Nephron progenitor cell (in vitro differentiated cells): ENCODE results near the gene CAPN14.

ENCODE experiments used
- DNase-seq: peaks from one replicate; pipeline ENCODE4 v3.0.0; 2021
- H3K27ac Mint-ChIP-seq: 2 replicates; pipeline ENCODE4 v1.8.0; 2021; ENCODE audit warnings: mild to moderate bottlenecking, moderate library complexity, mixed read lengths
- H3K27me3 Mint-ChIP-seq: 2 replicates; pipeline ENCODE4 v1.8.0; 2021; ENCODE audit warnings: mild to moderate bottlenecking, low read depth, mixed read lengths; ENCODE audit not compliant: poor library complexity
- H3K36me3 Mint-ChIP-seq: 2 replicates; pipeline ENCODE4 v1.8.0; 2021; ENCODE audit warnings: low read depth, mixed read lengths
- H3K4me1 Mint-ChIP-seq: 2 replicates; pipeline ENCODE4 v1.8.0; 2021; ENCODE audit warnings: mixed read lengths
- H3K4me3 Mint-ChIP-seq: 2 replicates; pipeline ENCODE4 v1.8.0; 2021; ENCODE audit warnings: mild to moderate bottlenecking, moderate library complexity, mixed read lengths
- H3K9me3 Mint-ChIP-seq: 2 replicates; pipeline ENCODE4 v1.8.0; 2021; ENCODE audit warnings: mild to moderate bottlenecking, moderate library complexity, mixed read lengths
- TF ChIP-seq, protein P1 (sequence below): fragments of 200-600 bp; sonication (generic); IDR thresholded peaks from 2 replicates; pipeline ENCODE4 v1.5.0; 2021; ENCODE audit warnings: antibody characterized with exemption

Gene CAPN14

DNA sequence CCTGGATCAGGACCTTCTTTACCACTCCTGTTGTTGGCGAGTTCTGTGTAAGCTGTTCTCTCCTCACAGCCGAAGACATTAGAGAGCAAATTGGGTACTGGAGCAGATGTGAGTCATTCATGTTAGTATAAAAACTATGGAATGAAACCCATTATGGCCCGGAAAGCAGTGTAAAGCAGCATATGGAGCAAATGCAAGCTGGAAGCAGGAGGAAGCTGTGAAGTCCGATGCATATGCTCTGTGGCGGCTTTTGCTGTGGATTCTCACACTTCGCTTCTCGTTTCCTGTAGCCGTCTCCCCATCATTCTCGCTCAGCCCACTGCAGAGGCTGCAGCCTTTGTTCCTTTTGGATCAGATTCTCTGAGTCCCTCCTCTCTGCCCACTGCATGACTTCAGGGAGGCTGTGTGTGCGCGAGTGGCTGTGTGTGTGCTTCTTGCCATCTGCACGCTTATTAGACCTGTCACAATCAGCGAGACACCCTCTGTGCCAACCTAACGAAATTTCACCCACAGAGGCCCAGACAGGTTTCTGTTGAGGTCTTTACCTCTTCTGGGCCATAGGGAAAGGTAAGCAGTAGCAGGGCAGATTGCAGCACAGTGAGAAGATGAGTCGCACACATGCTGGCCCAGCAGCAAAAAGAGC lies 75.8 kb downstream of the CAPN14 start:
- peaks cover 6% of the 10 kb centered on the region for H3K4me1 Mint-ChIP-seq
- H3K4me3 Mint-ChIP-seq = no peak overlapping the region
- peaks cover 58% of the 10 kb centered on the region for H3K27me3 Mint-ChIP-seq
- H3K27ac Mint-ChIP-seq = no peak overlapping the region
- H3K36me3 Mint-ChIP-seq = no peaks in the 10 kb centered on the region
- DNase-seq = no peak
- H3K9me3 Mint-ChIP-seq = no peaks in the 10 kb centered on the region
- TF ChIP-seq, protein P1, sequence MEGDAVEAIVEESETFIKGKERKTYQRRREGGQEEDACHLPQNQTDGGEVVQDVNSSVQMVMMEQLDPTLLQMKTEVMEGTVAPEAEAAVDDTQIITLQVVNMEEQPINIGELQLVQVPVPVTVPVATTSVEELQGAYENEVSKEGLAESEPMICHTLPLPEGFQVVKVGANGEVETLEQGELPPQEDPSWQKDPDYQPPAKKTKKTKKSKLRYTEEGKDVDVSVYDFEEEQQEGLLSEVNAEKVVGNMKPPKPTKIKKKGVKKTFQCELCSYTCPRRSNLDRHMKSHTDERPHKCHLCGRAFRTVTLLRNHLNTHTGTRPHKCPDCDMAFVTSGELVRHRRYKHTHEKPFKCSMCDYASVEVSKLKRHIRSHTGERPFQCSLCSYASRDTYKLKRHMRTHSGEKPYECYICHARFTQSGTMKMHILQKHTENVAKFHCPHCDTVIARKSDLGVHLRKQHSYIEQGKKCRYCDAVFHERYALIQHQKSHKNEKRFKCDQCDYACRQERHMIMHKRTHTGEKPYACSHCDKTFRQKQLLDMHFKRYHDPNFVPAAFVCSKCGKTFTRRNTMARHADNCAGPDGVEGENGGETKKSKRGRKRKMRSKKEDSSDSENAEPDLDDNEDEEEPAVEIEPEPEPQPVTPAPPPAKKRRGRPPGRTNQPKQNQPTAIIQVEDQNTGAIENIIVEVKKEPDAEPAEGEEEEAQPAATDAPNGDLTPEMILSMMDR = no peak

- no peaks in the 10 kb centered on the region for H3K36me3 Mint-ChIP-seq
- no peak overlapping the region for H3K27ac Mint-ChIP-seq
- TF ChIP-seq, protein P1 = no peak
- peaks cover 72% of the 10 kb centered on the region for H3K27me3 Mint-ChIP-seq
- no peak overlapping the region for H3K4me3 Mint-ChIP-seq
- H3K9me3 Mint-ChIP-seq = no peaks in the 10 kb centered on the region
- peaks cover 6% of the 10 kb centered on the region for H3K4me1 Mint-ChIP-seq
- DNase-seq = no peak
Observed at GRCh38 chr2:31140151-31140550, 77.2 kb downstream of the CAPN14 start.

DNA sequence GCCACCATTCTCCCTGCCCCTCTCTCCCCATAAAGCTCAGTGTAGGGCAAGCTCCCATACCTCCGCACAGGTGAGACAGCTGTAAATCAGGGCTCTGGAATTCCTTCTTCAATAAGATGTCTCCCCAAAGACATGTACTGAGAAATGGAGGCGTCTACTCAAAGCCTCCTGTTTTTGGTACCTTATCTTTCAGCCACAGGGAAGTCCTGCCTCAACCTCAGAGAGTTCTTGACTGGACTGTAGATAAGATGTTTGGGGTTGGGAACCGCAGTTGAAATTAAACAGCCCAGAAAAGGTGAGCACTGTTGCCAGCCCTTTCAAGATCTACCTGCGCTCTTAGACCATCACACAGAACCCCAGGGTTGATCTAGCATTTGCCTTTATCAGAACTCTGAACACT lies 77.6 kb downstream of the CAPN14 start:
- H3K27ac Mint-ChIP-seq = no peak overlapping the region
- H3K27me3 Mint-ChIP-seq = peaks cover 75% of the 10 kb centered on the region
- TF ChIP-seq, protein P1 = no peak

DNA sequence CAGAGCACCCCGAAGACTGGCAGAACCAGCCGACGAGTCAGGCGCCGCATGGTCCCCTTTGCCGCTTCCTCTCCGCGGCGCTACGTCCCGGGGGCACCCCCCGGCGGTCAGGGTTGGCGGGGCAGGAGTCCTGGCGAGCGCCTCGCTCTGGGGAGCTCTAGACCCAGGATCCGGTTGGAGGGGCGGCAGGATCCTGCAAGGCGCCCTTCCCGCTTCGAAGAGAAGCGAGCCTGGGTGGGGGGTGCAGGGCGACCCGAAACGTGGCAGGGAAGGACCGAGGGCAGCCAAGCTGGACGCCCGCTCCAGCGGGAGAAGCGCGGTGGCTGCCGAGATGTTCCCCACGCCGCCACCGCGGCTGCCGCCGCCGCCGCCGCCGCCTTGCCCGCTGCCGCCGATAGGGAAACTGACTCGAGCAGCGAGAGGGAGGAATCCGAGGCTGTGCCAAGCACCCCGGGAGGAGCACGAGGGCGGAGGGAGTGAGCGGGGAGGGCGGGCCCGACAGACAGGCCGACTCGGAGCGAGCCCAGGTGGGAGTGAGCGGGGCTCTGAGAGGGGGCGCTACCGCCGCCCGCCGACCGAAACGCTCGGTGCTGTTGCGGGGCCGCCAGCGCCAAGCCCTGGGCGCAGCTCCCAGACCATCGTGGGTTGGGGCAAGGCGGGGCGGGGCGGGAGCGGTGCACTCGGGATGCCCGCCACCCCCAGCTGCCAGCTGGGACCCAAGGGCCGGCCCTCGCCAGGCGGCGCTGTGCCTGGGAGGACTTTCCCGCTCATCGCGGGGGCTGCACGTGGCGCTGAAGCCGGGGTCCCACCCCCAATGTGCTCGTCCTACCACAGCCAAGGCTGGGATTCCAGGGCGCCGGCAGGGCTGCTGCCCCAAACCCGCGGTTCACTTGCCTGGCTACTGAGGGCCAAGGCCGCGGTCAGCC lies 79.0 kb downstream of the CAPN14 start, which contains the start of gene GALNT14:
Gene GALNT14, minus strand, starts transcription at position 404 of the 926 bp plus-strand sequence. Its CDS starts 354 bp downstream, at position 50.
- H3K4me3 Mint-ChIP-seq = peak within 1 kb of the TSS; percentile 80
- H3K9me3 Mint-ChIP-seq = no peaks in the 10 kb centered on the region
- H3K36me3 Mint-ChIP-seq = no peaks in the 10 kb centered on the region
- peak; percentile 79 for DNase-seq
- TF ChIP-seq, protein P1 = peak; percentile 46
- no peak within 1 kb of the TSS for H3K27ac Mint-ChIP-seq
- H3K4me1 Mint-ChIP-seq = peaks cover 6% of the 10 kb centered on the region
- peaks cover 86% of the 10 kb centered on the region for H3K27me3 Mint-ChIP-seq

More for the DNA sequence above, 77.6 kb downstream of the CAPN14 start:
- no peaks in the 10 kb centered on the region for H3K36me3 Mint-ChIP-seq
- DNase-seq = no peak
- no peaks in the 10 kb centered on the region for H3K9me3 Mint-ChIP-seq
- H3K4me3 Mint-ChIP-seq = no peak overlapping the region
- peaks cover 6% of the 10 kb centered on the region for H3K4me1 Mint-ChIP-seq

DNA sequence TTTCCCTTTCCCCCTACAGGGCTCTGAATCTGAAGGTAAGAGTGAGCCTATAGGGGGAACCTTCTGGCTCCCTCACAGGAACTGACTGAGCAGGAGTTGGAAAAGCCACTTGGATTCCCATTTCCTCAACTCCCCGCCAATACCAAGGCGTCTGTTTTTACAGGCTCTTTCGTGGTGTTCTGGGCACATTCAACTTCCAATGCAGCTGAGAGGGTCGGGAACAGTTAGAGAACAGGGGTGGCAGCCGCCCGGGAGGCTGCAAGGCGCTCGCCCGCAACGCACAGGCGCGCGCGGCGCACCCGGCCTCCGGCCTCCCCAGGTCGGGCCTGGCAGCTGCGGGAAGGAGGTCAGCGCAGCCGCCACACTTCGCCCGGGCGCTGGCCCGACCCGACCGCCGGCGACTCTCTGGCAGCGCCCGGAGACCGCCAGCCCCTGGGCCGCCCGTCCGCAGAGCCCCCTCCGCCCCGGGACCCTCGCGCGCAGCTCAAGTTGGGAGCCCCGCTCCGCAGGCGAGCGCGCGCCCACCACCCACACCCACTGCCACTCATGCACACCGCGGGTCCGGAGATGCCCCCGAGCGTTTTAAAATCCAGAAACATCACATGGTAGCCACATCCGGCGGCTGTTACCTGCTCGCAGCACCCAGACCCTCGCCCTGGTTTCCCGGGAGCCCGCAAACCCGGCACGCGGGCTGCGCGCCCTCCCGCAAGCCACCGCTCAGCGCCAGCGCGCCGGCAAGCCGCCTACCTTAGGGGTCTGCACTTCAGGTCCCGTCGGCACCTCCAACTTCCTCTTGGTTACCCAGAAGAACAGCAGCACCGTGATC lies 79.9 kb downstream of the CAPN14 start:
- Mint-ChIP-seq H3K4me1 (peaks cover 6% of the 10 kb centered on the region), H3K36me3 (no peaks in the 10 kb centered on the region), H3K4me3 (peak overlapping the region; percentile 80), H3K27me3 (peaks cover 89% of the 10 kb centered on the region), H3K27ac (no peak overlapping the region), H3K9me3 (no peaks in the 10 kb centered on the region)
- DNase-seq = peak; percentile 54
- TF ChIP-seq, protein P1 = no peak
